GM21825 (cell line): Measurements from ENCODE around the gene SPAG6.
"Not testable (repeated sequence)": the region's sequence is repeated elsewhere in the genome, so short reads cannot be mapped to it uniquely, and the experiment has no call there.

Experiments used
- ATAC-seq: cut with Tn5 transposase; IDR thresholded peaks from one replicate; pipeline ENCODE4 v1.9.1; 2021; ENCODE audit warnings: mild to moderate bottlenecking, moderate library complexity; ENCODE audit not compliant: unreplicated experiment

SPAG6 gene

DNA sequence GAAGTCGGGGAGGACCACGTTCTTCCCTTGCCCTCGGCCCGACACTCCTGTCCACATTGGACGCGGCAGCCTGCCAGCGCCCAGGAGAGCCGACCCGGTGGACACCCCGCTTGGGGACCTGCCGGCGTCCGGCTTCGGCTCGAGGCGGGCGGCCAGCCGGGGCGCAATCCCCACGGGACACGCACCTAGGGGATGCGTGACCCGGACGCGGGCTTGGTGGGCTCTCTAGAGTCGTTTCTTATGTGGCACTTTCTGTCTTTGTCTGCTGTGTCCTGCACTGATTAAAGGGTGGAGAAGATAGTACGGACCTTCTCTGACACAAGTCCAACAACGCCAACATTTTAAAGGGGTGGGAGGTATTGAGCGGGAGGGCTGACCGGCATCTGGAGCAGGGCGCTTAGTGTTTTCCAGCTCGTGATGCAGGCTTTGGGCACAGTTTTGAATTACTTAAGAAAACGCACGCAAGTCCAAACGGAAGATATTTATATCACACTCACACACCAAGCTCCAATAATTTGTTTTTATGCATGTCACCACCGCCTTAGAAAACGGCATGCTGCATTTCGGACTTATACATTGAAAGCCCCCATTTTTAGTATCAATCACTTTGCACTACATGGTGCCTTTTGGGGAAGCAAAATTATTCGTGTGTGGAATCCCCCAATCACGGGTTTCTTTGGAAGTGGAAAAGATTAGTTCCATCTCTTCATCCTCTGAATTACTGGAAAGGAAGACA lies 3.9 kb upstream of the SPAG6 start:
- ATAC-seq = peak; percentile 16

DNA sequence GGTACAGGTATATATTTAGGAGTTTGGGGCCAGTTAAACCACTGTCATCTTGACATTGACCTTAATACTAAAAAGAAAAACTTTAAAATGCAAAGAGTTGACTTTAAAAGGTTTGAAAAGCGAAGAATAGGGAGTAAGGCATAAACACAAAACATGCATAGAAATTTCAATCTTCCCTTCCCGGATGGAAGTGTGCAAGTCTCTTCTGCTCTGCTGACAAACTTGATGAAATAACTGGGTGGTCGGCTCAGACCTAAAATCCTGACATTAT lies 3.4 kb upstream of the SPAG6 start:
- no peak for ATAC-seq

DNA sequence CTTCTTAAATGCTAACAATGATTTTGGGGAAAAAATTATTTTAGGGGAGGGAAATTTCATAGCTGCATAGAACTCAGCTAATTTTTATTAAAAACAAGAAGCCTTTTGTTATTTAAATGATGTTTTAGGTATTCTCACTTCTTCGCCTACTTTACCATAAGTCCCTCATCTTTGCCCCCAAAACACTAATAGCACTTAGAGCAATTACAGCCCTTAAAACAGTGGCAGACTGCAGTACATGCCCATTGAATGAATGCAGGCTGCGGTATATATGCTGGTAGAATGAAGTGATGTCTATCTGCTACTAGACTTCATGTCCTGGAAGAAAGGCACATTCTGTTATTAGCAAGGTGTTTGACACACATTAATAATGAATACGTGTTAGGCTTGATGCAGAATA lies 2.9 kb upstream of the SPAG6 start:
- no peak for ATAC-seq

DNA sequence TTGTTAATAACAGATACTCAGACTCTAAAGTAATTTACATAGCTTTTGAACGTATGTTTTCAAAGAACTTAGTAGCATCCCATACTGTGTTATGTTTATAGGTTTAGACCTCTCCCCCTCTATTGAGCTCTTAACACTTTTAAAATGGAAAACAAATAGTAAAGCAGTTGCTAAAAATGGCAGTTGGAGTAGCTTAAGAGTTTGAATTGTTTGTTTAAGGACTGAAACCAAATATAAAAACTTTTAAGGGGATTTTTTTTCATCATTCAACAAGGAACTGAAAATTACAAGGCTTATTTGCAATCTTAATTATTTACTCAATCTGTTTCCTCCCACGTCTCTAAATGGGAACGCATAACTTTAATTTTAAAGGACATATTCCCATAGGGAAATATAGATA lies 1.6 kb upstream of the SPAG6 start:
- ATAC-seq = no peak

DNA sequence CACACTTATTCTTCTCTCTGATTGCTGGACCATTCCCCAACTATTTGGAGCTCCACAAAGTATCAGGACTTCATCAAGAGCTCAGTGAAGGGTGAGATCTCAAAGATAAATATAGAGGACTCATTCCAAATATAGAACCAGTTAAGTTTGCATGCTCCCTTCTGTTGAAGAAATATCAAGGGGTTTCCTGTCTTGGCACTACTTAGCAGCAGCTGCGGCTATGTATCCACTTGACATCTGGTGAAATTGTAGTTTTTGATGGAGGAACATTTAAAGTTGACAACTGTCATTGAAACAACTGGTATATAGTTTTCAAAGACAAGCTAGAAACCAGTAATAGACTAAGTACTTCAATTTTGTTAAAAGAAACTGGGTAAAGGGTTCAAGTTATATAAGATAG lies 1.0 kb upstream of the SPAG6 start:
- ATAC-seq = no peak

DNA sequence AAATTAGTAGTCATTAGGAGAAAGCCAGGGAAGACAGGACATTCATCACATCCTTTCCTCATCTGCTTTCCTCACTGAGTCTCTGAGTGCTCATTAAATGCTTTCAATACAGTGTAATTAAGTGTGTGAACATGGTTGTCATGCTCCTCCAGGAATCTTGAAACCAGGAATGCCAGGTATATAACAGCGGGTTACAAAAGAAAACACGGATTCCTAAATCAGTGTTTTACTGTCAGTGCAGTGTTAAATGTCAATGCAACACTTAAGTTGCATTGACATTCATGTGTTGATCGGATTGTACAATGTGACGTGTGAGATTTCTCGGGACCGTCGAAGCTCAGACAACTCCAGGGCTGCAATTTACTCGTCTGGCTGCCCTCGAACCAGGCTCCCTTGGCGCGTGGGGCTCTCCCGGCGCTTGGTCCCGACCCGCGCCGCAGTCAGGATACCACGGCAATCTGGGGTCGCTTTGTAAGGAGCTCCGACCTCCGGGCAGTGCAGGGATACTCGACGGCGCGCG lies 455 bp upstream of the SPAG6 start:
- ATAC-seq = no peak

DNA sequence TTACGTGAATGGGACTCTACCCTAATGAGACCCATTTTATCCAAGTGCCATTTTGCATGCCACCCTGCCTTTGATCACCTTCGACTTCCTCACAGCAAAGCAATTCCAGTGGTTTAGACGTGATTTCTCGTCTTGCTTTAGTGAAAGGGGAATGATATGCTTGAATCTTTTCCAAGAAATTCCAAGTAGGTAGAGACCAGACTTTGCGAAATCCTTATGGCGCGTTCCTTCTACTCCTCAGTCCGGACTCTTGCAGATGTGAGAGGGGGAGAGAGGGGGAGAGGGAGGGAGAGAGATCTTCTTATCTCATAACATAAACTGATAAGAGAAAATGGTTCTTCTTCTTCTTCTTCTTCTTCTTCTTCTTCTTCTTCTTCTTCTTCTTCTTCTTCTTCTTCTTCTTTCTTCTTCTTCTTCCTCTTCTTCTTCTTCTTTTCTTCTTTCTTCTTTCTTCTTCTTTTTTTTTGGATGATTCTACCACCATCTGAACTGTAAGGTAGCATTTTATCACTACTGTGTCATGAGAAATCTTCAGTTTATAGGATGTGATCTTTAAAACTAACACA lies 883 bp downstream of the SPAG6 start:
- no peak for ATAC-seq

DNA sequence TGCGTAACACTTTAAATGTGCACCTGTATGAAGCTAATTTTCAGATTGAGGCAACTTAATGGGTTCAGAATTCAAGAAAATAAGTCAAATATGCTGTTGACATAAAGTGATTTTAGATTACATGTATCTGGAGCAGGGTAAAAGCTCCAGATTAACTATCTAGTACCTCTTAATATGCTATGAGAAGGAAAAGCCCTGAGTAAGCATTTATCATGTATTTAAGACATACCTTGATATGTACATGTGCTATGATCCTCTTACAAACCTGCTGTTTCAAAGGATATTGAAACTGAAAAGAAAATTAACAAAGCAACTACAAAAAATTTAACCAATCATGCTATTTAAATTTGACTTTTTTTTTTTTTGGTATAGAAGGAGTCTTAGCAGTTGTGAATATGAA lies 4.5 kb downstream of the SPAG6 start:
- no peak for ATAC-seq

DNA sequence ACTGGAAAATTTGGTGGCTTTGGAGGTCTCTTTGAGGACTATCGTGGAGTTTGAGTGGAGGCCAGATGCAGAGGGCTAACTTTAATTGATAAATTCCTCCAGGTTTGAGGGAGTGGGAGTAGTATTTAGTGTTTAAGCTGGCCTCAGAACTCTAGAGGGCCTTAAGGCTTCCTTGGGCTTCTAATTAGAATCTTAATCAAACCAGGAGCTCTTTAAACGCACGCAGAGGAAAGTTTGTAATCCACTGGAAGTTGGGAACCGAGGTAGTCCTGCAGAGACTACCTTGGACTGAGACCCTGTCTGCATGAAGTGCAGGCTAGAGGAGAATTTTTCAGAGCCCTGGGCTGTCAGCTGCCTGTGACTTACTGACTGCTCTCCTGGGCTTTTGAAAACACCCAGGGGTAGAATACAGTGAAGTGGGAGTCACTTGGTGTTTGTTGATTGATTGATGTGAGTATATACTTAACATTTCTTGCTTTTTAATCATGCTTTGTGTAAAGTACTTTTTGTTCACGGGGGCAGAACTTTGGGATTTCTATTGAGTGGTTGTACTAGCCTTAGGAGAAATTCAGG lies 5.9 kb downstream of the SPAG6 start:
- no peak for ATAC-seq

DNA sequence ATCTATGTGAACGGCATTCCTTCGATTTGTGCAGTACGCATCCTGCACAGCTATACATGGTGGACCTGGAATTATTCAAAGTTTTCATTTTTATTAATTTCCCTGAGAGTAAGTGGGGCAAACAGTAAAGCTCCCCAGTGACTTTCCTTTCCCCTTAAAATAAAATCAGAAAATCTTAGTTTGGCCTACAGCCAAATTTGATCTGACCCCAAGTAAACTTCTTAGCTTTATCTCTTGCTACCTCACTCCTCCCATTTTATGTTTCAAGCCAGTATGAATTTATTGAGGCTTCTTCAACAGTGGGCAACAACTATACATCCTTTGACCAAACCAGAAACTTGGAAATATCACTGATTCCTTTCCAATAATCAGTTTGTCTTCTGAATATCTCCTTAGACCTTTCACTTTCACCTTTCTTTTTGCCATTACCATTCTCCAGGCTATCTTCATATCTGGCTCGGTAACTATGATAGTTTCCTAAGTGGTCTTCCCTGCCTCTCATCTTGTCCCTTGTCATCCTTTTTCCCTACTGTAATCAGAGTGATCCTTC lies 11.1 kb downstream of the SPAG6 start:
- no peak for ATAC-seq

DNA sequence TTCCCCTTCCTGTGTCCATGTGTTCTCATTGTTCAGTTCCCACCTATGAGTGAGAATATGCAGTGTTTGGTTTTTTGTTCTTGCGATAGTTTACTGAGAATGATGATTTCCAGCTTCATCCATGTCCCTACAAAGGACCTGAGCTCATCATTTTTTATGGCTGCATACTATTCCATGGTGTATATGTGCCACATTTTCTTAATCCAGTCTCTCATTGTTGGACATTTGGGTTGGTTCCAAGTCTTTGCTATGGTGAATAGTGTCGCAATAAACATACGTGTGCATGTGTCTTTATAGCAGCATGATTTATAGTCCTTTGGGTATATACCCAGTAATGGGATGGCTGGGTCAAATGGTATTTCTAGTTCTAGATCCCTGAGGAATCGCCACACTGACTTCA lies 12.5 kb downstream of the SPAG6 start:
- not testable (repeated sequence) for ATAC-seq

DNA sequence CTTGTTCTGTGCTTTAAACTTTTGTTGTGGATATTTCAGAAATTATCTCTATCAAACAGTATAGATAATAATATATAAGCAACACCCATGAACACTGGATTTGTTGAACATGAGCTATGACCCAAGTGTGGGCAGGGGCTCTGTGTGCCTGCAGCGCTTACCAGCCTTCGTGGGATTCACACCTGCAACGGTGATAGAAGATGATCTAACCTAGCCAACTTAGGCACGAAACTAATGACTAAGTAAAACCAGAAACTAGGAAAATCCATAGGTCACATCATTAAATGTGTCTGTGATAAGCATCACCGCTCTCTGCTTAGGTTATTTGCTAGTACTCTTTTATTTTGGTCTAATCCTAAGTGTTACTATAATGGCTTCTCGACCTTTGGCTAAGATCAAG lies 18.0 kb downstream of the SPAG6 start:
- ATAC-seq = no peak

DNA sequence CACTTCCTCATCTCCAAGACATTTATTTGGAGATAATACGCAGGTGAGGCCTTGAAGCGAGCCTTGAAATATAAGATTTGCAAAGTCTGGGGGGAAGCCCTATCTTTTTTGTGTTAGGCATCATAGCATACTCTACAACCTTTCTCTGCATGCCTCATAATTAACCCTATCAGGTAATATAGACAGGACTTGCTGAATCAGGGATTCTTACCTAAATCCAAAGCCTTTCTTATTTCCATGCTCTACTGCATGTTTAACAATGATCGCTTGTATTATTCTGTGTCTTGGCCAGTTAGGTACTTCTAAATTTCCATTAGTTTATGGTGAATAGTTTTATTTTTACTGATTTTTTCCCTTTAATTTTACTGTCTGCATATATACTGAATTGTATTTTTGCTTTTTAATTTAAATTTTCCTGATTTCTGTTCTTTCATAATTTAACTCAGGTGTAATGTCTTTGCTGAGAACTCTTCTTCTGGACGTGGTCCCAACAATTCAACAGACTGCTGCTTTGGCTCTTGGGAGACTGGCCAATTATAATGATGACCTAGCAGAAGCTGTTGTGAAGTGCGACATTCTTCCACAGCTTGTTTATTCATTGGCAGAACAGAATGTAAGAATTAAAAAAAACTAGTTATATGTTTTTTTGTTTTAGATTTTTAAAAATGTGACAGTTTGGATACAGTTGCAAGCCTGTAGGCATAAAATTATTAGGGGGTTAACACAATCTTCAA lies 19.3 kb downstream of the SPAG6 start:
- ATAC-seq = no peak

DNA sequence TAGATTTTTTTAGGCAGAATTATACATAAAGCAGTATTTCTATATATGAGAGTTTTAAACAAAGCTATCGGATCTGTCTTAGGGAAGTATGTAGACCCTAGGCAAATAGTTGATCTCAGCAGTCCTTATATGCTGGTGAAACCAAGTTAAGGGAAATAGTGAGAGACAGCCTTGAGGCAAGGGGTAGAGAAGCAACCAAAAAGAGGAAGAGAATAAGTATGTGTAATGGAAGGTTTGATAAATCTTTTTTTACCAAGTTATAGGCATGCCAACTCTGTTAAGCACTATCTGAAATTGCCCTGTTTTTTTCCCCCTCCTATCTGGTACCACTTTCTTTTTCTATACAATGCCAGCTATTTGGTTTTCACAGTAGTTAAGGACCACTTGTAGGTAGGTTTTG lies 19.9 kb downstream of the SPAG6 start:
- ATAC-seq = peak; percentile 48

DNA sequence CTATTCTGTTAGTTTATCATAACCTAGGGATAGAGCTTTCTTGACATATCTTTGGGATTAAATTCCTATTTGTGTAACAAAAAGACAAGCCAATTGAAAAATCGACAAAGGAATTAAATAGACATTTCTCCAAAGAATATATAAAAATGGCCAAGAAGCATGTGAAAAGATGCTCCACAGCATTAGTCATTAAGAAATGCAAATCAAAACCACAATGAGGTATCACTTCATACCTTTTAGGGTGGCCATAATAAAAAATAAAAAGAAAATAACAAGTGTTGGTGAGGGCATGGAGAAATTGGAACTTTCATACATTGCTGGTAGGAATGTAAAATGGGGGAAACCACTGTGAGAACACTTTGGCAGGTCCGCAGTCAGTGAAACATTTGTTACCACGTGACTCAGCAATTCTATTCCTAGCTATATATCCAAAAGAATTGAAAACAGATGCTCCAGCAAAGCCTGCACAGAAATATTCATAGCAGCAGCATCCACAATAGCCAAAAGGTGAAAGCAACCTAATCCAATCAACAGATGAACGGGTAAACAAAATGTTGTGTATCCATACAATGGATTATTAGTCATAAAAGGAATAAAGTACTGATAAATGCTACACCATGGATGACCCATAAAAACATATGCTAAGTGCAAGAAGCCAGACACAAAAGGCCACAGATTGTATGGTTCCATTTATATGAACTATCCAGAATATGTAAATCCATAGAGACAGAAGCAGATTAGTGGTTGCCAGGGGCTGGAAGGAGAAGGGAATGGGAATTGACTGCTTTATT lies 20.5 kb downstream of the SPAG6 start:
- ATAC-seq = no peak

DNA sequence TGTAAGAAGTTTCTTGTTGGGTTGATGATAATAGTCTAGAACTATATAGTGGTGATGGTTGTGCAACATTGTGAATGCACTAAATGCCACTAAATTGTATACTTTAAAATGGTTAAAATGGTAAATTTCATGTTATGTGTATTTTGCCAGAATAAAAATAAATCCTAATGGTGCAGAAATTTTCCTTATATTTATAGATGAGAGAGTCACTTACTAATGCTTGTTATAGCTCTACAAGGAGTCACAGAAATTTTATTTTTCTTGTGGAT lies 21.1 kb downstream of the SPAG6 start:
- no peak for ATAC-seq

DNA sequence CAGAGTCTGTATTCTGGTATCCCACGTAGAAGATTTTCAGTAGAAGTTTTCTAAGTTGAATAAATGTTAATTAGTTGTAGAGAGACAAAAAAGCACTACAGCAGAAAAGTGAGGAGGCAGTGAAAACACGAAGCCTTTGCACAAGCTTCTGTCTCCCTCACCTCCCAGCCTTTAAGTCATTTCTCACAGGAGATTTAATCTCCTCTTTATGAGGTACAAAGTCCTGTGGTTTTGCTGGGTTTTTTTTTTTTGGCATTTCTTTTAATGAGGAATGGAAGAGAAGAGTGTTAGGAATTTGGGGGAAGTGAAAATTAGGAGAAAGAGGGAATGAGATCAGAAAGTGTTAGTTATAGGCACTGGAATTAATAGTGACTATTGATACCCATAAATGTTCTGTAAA lies 21.5 kb downstream of the SPAG6 start:
- no peak for ATAC-seq

DNA sequence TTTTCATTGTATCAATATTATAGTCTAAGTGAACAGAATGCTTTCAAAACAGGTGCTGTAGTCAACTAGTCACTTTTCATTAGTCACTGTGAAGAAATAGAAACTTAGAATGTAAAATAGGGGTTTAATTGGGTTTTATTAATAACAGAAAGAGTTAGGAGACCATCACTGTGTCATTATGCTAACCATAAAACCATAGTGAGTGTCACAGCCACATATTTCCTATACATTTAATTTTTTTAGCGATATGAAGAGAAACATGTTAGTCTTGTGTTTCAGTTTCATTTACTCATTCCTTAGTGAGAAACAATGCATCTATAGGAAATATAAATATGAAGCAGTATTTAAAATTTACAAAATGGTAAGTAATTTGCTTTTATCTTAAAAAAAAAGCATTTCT lies 22.2 kb downstream of the SPAG6 start:
- no peak for ATAC-seq

DNA sequence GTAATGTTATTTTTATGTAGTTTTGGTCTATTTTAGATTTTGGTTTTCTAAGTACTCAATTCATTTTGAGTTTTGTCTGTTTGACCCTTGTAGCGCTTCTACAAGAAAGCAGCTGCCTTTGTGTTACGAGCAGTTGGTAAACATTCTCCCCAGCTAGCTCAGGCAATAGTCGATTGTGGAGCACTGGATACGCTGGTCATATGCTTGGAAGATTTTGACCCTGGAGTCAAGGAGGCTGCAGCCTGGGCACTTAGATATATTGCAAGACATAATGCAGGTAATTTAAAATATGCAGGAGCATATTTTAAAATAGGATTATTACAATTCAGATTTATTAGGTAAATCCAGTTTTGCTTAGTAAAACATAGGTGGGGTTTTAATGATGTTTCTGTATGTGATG lies 23.1 kb downstream of the SPAG6 start:
- no peak for ATAC-seq

DNA sequence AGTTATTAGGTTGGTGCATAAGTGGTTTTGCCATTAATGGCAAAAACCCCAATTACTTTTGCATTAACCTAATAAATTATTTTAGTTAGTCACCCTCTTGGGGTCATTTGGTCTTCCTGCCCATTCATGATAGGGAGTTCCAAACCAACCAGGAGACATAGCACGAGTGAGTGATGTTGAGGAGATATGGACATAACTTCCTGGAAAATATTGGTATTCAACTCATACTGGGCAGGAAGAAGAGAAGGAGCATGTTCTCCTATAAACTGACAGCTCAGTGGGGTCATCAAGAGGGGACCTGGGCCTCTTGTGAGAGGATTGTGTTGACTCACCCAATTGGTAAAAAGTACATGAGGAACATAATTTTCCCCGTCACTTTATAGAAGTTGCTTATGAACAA lies 23.7 kb downstream of the SPAG6 start:
- no peak for ATAC-seq

DNA sequence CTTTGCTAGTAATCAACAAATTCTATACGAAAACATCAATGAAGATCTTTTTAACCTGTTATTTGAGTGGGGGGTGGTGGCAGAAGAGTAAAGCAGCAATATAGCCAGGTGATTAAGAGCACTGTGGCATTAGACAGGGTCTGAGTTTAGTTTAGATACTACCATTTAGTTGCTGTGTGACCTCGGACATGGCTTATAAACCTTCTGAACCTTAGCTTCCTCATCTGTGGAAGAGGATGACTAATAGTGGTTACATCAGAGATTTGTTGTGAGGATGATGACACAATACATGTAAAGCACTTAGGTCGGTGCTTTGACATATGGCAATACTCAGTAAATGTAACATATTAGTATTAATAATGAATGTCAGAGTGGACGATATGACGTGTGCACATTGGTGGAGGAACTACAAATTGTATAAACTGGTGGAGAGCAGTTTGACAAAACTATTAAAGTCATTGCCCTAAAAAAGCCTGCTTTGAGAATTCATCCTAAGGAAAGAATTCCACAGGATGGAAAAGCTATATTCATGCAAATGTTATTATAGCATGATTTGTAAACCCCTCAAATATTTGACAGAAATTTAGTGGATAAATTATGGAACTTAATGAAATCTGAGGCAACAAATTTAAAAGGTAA lies 24.3 kb downstream of the SPAG6 start:
- ATAC-seq = no peak
